SK-N-SH (cell line): ENCODE data around the gene CNOT9. TPM values are rescaled to one million over a fixed set of nuclear protein-coding genes. Genes with fewer than 3 reads are reported as not detected.
"Not testable (repeated sequence)": the region's sequence is repeated elsewhere in the genome, so short reads cannot be mapped to it uniquely, and the experiment has no call there.

ENCODE experiments used
- CTCF ChIA-PET: fragments of 300-600, 350-600 bp; formaldehyde crosslinking; extraction: SDS; loops from one replicate; lab custom pipeline; 2021; lab: Yijun Ruan, JAX
- POLR2A ChIA-PET: fragments of 350-600 bp; sonication (Branson Sonifier 250); formaldehyde crosslinking; extraction: SDS; loops from one replicate; lab custom pipeline; 2020; ENCODE audit warnings: antibody characterized with exemption, inconsistent platforms; lab: Yijun Ruan, JAX
- DNase-seq: peaks from one replicate; pipeline ENCODE4 v3.0.0; 2012
- H2AFZ ChIP-seq: fragments of 200-600 bp; sonication (generic); 2 replicates; pipeline ENCODE4 v1.8.1; 2016; ENCODE audit warnings: antibody characterized with exemption, mild to moderate bottlenecking, low read depth
- H3F3A ChIP-seq: fragments of 200-600 bp; sonication (generic); replicated peaks from 2 replicates; pipeline ENCODE3; 2016; ENCODE audit warnings: antibody characterized with exemption, mild to moderate bottlenecking; ENCODE audit not compliant: insufficient read depth
- H3K27ac ChIP-seq, 2 experiments: fragments of 200-500 bp in 1 of 2; fragments of 200-600 bp in 1 of 2; sonication (Bioruptor generic) in 1 of 2; sonication (generic), shearing (Covaris generic) in 1 of 2; 2 replicates each; pipeline versions ENCODE4 v1.5.1 to v1.6.1; 2014 to 2016; ENCODE audit warnings: low read depth in 2 of 2, inconsistent platforms in 1 of 2, low read length in 1 of 2, mild to moderate bottlenecking in 1 of 2, mixed read lengths in 1 of 2
- H3K27me3 ChIP-seq: fragments of 200-600 bp; sonication (generic), shearing (Covaris generic); 2 replicates; pipeline ENCODE4 v1.6.1; 2016; ENCODE audit warnings: mixed run types; ENCODE audit not compliant: insufficient read depth
- H3K36me3 ChIP-seq, 2 experiments: fragments of 200-500 bp in 1 of 2; fragments of 200-600 bp in 1 of 2; sonication (Bioruptor generic) in 1 of 2; sonication (generic) in 1 of 2; replicated peaks in 1 of 2; 2 replicates each; pipeline versions ENCODE3 to v1.5.1; 2014 to 2016; ENCODE audit warnings: low read length in 1 of 2, mild to moderate bottlenecking in 1 of 2; ENCODE audit not compliant: insufficient read depth in 2 of 2, control insufficient read depth in 1 of 2
- H3K4me1 ChIP-seq, 2 experiments: fragments of 200-500 bp in 1 of 2; fragments of 200-600 bp in 1 of 2; sonication (Bioruptor generic) in 1 of 2; sonication (generic), shearing (Covaris generic) in 1 of 2; 2 replicates each; pipeline versions ENCODE4 v1.5.1 to v1.6.1; 2014 to 2016; ENCODE audit warnings: low read depth in 1 of 2, low read length in 1 of 2, mixed run types in 1 of 2; ENCODE audit not compliant: insufficient read depth in 2 of 2, control insufficient read depth in 1 of 2
- H3K4me2 ChIP-seq: fragments of 200-600 bp; sonication (generic), shearing (Covaris generic); 2 replicates; pipeline ENCODE4 v1.6.1; 2017; ENCODE audit warnings: mixed run types
- H3K4me3 ChIP-seq, 2 experiments: fragments of 200-500 bp in 1 of 2; fragments of 200-600 bp in 1 of 2; sonication (Bioruptor generic) in 1 of 2; sonication (generic), shearing (Covaris generic) in 1 of 2; 2 replicates each; pipeline versions ENCODE4 v1.5.1 to v1.8.1; 2014 to 2016; ENCODE audit warnings: low read depth in 2 of 2, inconsistent platforms in 1 of 2, low read length in 1 of 2, mild to moderate bottlenecking in 1 of 2, mixed read lengths in 1 of 2, moderate library complexity in 1 of 2
- H3K79me2 ChIP-seq: fragments of 200-600 bp; sonication (generic); 2 replicates; pipeline ENCODE4 v1.8.1; 2017; ENCODE audit warnings: mild to moderate bottlenecking; ENCODE audit not compliant: insufficient read depth
- H3K9ac ChIP-seq: fragments of 200-600 bp; sonication (generic); 2 replicates; pipeline ENCODE4 v1.6.1; 2017; ENCODE audit warnings: mixed run types
- H3K9me2 ChIP-seq: fragments of 200-600 bp; sonication (generic); 2 replicates; pipeline ENCODE4 v1.6.1; 2017; ENCODE audit warnings: mixed run types
- H3K9me3 ChIP-seq: fragments of 200-600 bp; sonication (generic); 2 replicates; pipeline ENCODE4 v1.6.1; 2017; ENCODE audit warnings: mixed run types, mild to moderate bottlenecking, moderate library complexity
- H4K20me1 ChIP-seq: fragments of 200-600 bp; sonication (generic); 2 replicates; pipeline ENCODE4 v1.6.1; 2017; ENCODE audit warnings: mild to moderate bottlenecking, mixed run types; ENCODE audit not compliant: insufficient read depth
- EP300 ChIP-seq, 2 experiments: IDR thresholded peaks; 2 replicates each; pipeline versions ENCODE4 v1.4.0 to v1.6.1; 2012; ENCODE audit warnings: borderline replicate concordance in 1 of 2, low read depth in 1 of 2, low read length in 1 of 2
- FOXJ3 ChIP-seq: sonication (generic); formaldehyde crosslinking; IDR thresholded peaks from 2 replicates; pipeline ENCODE4 v1.5.1; 2020; ENCODE audit warnings: mild to moderate bottlenecking, missing genetic modification reagents
- IRF3 ChIP-seq: fragments of 150-350 bp; IDR thresholded peaks from 2 replicates; pipeline ENCODE4 v1.6.1; 2016; ENCODE audit warnings: mild to moderate bottlenecking, low read depth, low read length
- MEF2A ChIP-seq: IDR thresholded peaks from 2 replicates; pipeline ENCODE4 v1.4.0; 2012; ENCODE audit warnings: low read depth, borderline replicate concordance
- SIN3A ChIP-seq: IDR thresholded peaks from 2 replicates; pipeline ENCODE4 v1.6.1; 2012; ENCODE audit warnings: low read depth, mild to moderate bottlenecking, low read length, moderate library complexity, borderline replicate concordance
- SMC3 ChIP-seq: IDR thresholded peaks from 2 replicates; pipeline ENCODE4 v1.6.1; 2012; ENCODE audit warnings: low read depth, low read length, improper control_type of control experiment
- TAF1 ChIP-seq: IDR thresholded peaks from 2 replicates; pipeline ENCODE4 v1.6.1; 2012; ENCODE audit warnings: low read depth, mild to moderate bottlenecking, low read length, moderate library complexity, borderline replicate concordance
- TCF12 ChIP-seq: IDR thresholded peaks from 2 replicates; pipeline ENCODE4 v1.4.0; 2012
- TEAD4 ChIP-seq: IDR thresholded peaks from 2 replicates; pipeline ENCODE4 v1.4.0; 2012; ENCODE audit warnings: mild to moderate bottlenecking, borderline replicate concordance; ENCODE audit not compliant: insufficient read depth
- USF1 ChIP-seq: IDR thresholded peaks from 2 replicates; pipeline ENCODE4 v1.4.0; 2012; ENCODE audit warnings: low read depth, borderline replicate concordance
- WGBS: methylation state at CpG from one replicate; pipeline ENCODE4 v1.1.6; 2017; ENCODE audit warnings: low lambda C conversion rate; 5-methylcytosine and 5-hydroxymethylcytosine counted together
- polyA plus RNA-seq, 3 experiments: library from polyadenylated mRNA; depleted of rRNA; stranded (reverse); fragments of >200 nt; gene quantifications; 2 replicates each; pipeline ENCODE4 v1.2.3, GENCODE V29; 2012

Gene CNOT9
- polyA plus RNA-seq, 1 of the 3 experiments (the other 2 are of a cell fraction), result 36.8 TPM

GRCh38 chr2:218547978-218548377, 20.7 kb upstream of the CNOT9 start:
- Histone ChIP-seq H3K9me2 (no peaks in the 10 kb centered on the region), H2AFZ (no peak overlapping the region), H3K4me3 (no peak overlapping the region), H3K27me3 (no peaks in the 10 kb centered on the region), H3K9ac (no peak overlapping the region), H3K36me3 (peaks cover 57 to 68% of the 10 kb centered on the region in 2 experiments), H3K4me2 (no peak overlapping the region), H3K79me2 (no peaks in the 10 kb centered on the region), H3K27ac (no peak overlapping the region), H3K4me1 (no peaks in the 10 kb centered on the region), H3F3A (peaks cover 2% of the 10 kb centered on the region), H4K20me1 (no peaks in the 10 kb centered on the region), H3K9me3 (no peaks in the 10 kb centered on the region)
- ChIA-PET CTCF (no interaction called here), POLR2A (no interaction called here)
- DNase-seq, result no peak
- TF ChIP-seq TCF12 (no peak), SMC3 (no peak), SIN3A (no peak), EP300 (IDR thresholded peaks at IDR 0.05; ENCODE audit: borderline replicate concordance in 1 of 2, low read depth in 1 of 2, low read length in 1 of 2) (no peak), USF1 (no peak)
- TF ChIP-seq, all 33 proteins: peak for 0

GRCh38 chr2:218554225-218554624, 14.4 kb upstream of the CNOT9 start:
- Histone ChIP-seq H3K36me3 (peaks cover 46 to 64% of the 10 kb centered on the region in 2 experiments), H3F3A (peaks cover 14% of the 10 kb centered on the region)
- H3K9ac ChIP-seq, CTCF ChIA-PET, H3K79me2 ChIP-seq, H3K4me3 ChIP-seq, H3K9me2 ChIP-seq, H3K4me2 ChIP-seq, H4K20me1 ChIP-seq, H3K9me3 ChIP-seq, H3K27ac ChIP-seq, POLR2A ChIA-PET, H3K4me1 ChIP-seq, H2AFZ ChIP-seq, DNase-seq, H3K27me3 ChIP-seq: not testable (repeated sequence)
- WGBS, result 92% methylated on average over 3 of the region's 3 CpGs

DNA sequence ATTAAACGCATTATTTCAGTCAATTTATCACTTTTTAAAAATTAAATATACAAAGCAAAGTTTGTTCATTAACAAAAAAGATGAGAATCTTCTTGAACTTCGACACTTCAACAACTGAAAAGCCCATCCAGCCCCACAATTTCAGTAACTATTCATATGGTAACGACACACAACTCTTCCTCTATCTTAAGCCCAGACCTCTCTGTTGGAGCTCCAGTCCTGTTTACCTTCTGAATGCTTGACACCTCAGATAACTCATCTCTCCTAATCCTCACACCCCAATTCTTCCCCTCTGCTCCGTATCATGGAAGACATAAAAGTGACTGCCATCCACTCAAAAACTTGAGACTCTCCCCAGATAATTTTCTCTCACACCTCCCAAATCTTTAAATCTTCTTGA, 13.1 kb upstream of the CNOT9 start:
- no peak overlapping the region for H3K4me2 ChIP-seq
- no peak overlapping the region for H3K27ac ChIP-seq
- H3K27me3 ChIP-seq, result no peaks in the 10 kb centered on the region
- H3K4me1 ChIP-seq, result no peaks in the 10 kb centered on the region; a peak in 1 of 4 replicates
- no peak overlapping the region for H3K4me3 ChIP-seq
- WGBS, result 93% methylated on average over 4 of the region's 4 CpGs
- peaks cover 3% of the 10 kb centered on the region; the same call in 1 of the 2 replicates for H3K79me2 ChIP-seq
- no peaks in the 10 kb centered on the region for H3K9me2 ChIP-seq
- POLR2A ChIA-PET, result no interaction called here
- CTCF ChIA-PET, result no interaction called here
- TF ChIP-seq TEAD4, result no peak
- no peak for TF ChIP-seq FOXJ3
- no peak for TF ChIP-seq IRF3
- no peak for TF ChIP-seq TAF1
- no peak for TF ChIP-seq EP300 (IDR thresholded peaks at IDR 0.05; ENCODE audit: borderline replicate concordance in 1 of 2, low read depth in 1 of 2, low read length in 1 of 2)
- no peak for TF ChIP-seq MEF2A
- H3K9ac ChIP-seq, result no peak overlapping the region
- peaks cover 11% of the 10 kb centered on the region for H3F3A ChIP-seq
- H4K20me1 ChIP-seq, result no peaks in the 10 kb centered on the region
- no peak overlapping the region for H2AFZ ChIP-seq
- DNase-seq, result no peak
- H3K36me3 ChIP-seq, result peaks cover 51 to 59% of the 10 kb centered on the region in 2 experiments
- H3K9me3 ChIP-seq, result no peaks in the 10 kb centered on the region
